Epithelial cell of esophagus (primary cell): ENCODE data around the gene TRAPPC1.

Experiments
- DNase-seq: peaks from one replicate; pipeline ENCODE4 v3.0.0; 2010; ENCODE audit warnings: low read depth
- H3K4me3 ChIP-seq: 2 replicates; pipeline ENCODE4 v1.5.1; 2011; ENCODE audit warnings: mild to moderate bottlenecking, low read length, control low read depth
- TF ChIP-seq, protein P1 (sequence below): IDR thresholded peaks from 2 replicates; pipeline ENCODE4 v1.5.1; 2011; ENCODE audit warnings: low read depth, mild to moderate bottlenecking, low read length, control low read depth, inconsistent platforms; ENCODE audit not compliant: insufficient read depth; ENCODE audit errors: missing control alignments

The TRAPPC1 gene

DNA sequence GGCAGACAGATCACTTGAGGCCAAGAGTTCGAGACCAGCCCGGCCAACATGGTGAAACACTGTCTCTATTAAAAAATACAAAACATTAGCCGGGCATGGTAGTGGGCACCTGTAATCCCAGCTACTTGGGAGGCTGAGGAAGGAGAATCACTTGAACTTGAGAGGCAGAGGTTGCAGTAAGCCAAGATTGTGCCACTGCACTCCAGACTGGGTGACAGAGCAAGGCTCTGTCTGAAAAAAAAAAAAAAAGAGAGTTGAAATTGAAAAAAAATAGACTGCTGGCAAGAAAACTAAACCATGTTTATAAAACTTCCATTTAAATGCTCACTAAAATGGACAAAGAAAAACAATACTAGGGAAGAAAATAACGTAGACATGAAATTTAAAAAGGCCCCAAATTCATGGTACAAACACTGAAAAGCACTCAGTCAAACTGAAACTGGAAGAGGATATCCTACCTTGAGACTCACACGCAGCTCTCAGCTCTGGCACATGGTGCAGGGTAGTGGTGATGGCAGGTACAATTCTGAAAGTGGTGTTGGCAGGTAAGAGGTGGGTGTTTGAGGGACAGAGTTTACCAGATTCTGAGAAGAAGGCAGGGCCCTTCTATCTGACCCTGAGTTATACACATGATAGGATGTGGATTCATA is 19.5 kb upstream of the TRAPPC1 start:
- TF ChIP-seq, protein P1, sequence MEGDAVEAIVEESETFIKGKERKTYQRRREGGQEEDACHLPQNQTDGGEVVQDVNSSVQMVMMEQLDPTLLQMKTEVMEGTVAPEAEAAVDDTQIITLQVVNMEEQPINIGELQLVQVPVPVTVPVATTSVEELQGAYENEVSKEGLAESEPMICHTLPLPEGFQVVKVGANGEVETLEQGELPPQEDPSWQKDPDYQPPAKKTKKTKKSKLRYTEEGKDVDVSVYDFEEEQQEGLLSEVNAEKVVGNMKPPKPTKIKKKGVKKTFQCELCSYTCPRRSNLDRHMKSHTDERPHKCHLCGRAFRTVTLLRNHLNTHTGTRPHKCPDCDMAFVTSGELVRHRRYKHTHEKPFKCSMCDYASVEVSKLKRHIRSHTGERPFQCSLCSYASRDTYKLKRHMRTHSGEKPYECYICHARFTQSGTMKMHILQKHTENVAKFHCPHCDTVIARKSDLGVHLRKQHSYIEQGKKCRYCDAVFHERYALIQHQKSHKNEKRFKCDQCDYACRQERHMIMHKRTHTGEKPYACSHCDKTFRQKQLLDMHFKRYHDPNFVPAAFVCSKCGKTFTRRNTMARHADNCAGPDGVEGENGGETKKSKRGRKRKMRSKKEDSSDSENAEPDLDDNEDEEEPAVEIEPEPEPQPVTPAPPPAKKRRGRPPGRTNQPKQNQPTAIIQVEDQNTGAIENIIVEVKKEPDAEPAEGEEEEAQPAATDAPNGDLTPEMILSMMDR: no peak
- H3K4me3 ChIP-seq: no peak overlapping the region
- DNase-seq: no peak

DNA sequence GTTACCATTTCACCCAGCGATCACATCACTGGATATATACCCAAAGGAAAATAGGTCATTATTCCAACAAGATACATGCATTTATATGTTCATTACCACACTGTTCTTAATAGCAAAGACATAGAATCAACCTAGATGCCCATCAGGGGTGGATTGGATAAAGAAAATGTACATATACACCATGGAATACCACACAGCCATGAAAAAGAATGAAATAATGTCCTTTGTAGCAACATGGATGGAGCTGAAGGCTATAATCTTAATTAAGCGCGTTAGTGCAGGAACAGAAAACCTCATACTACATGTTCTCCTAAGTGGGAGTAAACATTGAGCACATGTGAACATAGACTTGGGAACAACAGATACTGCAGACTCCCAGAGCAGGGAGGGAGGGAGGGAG is 18.8 kb upstream of the TRAPPC1 start:
- no peak overlapping the region for H3K4me3 ChIP-seq
- DNase-seq: no peak
- TF ChIP-seq, protein P1: no peak

DNA sequence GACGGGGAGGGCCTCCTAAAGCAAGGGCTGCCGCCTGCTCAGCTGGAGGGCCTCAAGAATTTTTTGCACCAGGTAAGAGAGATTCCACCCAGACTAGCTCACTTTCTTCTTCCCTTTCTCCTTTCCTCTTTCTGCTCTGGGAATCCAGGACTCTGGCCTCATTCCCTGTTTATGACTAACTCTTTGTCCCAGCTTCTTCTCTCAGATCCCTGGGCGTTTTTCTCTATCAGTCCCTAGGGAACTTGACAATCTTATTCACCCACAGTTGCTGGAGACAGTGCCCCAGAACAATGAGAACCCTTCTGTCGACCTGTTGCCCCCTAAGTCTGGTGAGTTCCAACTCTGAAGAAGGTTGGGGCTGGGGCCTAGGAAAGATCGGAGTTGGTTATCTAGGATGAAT is 15.9 kb upstream of the TRAPPC1 start:
- no peak for DNase-seq
- TF ChIP-seq, protein P1: no peak
- H3K4me3 ChIP-seq: no peak overlapping the region

DNA sequence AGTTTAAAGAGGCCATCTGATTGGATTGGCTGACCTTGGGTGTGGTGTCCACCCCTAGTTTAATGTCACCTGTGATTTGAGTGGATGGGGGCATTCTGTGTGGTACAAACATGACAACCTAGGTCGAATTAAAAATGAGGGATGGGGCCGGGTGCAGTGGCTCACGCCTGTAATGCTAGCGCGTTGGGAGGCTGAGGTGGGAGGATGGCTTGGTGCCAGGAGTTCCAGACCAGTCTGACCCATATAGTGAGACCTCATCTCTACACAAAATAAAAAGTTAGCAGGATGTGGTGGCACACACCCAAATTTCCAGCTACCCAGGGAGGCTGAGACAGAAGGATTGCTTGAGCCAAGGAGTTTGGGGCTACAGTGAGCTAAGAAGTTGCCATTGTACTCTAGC is 14.7 kb upstream of the TRAPPC1 start:
- no peak for DNase-seq
- no peak overlapping the region for H3K4me3 ChIP-seq
- TF ChIP-seq, protein P1: no peak

DNA sequence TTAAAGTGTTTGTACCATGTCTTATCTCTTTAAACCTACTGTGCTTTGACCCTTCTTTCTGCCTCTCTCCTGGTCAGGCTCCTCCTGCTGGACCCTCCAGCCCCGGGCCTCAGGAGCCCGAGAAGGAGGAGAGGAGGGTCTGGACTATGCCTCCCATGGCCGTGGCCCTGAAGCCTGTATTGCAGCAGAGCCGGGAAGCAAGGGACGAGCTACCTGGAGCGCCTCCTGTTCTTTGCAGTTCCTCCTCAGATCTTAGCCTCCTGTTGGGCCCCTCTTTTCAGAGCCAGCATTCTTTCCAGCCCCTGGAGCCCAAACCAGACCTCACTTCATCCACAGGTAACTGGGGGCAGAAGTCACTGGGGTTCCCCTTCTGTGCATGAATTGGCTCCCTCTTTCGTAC is 13.9 kb upstream of the TRAPPC1 start:
- DNase-seq: no peak
- H3K4me3 ChIP-seq: no peak overlapping the region
- TF ChIP-seq, protein P1: no peak

DNA sequence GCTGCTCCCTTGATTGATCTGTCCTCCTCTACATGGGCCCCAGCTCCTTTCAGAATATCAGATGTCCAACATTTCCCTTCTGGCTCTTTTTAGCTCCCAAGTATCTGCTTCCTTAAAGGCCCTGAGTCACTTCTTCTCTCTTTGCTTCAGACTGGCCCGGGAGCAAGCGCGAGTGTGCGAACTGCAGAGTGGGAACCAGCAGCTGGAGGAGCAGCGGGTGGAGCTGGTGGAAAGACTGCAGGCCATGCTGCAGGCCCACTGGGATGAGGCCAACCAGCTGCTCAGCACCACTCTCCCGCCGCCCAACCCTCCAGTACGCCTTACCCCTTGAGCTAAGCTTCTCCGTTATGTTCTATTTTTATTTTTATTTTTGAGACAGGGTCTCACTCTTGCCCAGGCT is 12.6 kb upstream of the TRAPPC1 start:
- TF ChIP-seq, protein P1: no peak
- no peak for DNase-seq
- H3K4me3 ChIP-seq: no peak overlapping the region

DNA sequence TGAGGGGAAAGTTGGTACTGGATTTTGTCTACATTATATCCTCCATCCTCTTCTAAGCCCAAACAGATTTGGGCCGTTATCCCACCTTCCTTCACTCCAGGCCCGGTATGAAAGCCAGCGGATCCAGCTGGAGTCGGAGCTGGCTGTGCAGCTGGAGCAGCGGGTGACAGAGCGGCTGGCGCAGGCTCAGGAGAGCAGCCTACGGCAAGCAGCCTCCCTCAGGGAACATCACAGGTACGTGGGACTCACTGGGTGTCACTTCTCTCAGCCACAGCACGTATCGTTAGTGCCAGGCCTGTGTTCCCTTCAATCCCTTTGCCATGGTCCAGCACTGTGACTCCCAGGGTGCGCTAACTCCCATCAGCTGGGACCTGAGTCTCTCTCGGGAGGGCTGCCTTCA is 11.5 kb upstream of the TRAPPC1 start:
- DNase-seq: no peak
- H3K4me3 ChIP-seq: no peak overlapping the region
- TF ChIP-seq, protein P1: no peak
